NCI-H146 treated with DMSO at 0.1 percent for 48 hours (cell line): Measurements from ENCODE around the gene ADPRS.

Source experiments
- DNase-seq: peaks from one replicate; lab custom pipeline; 2025; ENCODE audit not compliant: unreplicated experiment; lab: John Stamatoyannopoulos, UW

Gene ADPRS

DNA sequence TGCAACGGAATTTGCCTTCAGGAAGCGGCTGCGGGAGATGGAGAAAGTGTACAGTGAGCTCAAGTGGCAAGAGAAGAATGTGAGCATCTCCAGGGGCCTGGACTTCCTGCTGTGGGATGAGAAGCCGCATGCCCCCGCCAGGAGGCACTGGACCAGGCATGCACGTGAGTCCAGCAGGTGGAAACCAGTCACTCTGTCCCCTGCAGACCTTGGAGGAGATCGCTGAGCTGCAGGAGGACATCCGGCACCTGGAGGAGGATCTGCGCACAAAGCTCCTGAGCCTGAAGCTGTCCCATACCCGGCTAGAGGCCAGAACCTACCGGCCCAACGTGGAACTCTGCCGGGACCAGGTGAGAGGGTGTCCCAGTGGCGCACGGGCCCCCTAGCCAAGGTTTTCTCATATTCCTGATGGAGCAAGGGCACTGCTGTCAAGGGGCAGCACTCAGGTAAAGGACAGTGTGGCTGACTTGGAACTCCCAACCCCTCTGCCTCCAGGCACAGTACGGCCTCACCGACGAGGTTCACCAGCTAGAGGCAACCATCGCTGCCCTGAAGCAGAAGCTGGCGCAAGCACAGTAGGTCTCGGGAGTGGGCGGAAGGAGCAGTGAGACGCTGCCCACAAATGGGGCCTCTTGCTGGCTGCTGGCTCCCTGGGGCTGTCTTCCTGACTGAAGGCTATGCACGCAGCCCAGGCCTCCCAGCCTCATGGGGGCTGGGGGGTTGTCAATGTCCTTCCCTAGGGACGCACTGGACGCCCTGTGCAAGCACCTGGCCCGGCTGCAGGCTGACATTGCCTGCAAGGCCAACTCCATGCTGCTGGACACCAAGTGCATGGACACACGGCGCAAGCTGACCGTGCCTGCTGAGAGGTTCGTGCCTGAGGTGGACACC, 1.2 kb upstream of the ADPRS start:
- DNase-seq = no peak

DNA sequence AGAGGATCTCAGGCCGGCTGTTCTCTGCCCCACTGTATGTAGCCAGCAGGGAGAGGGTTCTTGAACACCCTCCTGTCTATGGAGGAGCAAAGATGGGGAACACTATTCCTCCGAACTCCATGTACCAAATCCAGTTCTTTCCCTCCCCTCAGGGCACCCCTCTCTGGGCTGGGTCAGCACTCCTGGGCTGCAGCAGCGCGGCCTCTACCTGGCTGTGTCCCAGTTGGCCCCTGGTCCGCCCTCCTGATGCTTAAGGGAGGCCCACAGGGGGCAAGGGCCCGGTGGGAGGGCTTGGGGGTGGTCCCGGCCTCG, 471 bp upstream of the ADPRS start:
- DNase-seq = no peak

- DNase-seq = no peak
These were observed 865 bp downstream of the ADPRS start for GRCh38 chr1:36089393-36090121.

DNA sequence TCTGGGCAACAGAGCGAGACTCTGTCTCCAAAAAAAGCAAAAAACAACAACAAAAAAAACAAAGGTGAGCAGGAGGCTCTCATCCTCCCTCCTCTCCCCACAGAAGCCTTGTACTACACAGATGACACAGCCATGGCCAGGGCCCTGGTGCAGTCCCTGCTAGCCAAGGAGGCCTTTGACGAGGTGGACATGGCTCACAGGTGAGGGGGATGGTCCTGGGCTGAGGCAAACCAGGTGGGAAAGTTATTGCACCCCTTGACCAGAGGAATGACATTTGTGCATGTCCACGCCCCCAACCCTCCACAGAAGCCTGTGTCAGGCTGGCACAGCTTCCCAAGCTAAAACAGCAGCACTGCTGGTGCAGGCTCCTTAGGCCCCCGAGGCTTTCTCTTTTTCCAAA, 2.4 kb downstream of the ADPRS start:
- DNase-seq = no peak

- DNase-seq = no peak
These were observed 3.0 kb downstream of the ADPRS start for GRCh38 chr1:36091698-36092097.

DNA sequence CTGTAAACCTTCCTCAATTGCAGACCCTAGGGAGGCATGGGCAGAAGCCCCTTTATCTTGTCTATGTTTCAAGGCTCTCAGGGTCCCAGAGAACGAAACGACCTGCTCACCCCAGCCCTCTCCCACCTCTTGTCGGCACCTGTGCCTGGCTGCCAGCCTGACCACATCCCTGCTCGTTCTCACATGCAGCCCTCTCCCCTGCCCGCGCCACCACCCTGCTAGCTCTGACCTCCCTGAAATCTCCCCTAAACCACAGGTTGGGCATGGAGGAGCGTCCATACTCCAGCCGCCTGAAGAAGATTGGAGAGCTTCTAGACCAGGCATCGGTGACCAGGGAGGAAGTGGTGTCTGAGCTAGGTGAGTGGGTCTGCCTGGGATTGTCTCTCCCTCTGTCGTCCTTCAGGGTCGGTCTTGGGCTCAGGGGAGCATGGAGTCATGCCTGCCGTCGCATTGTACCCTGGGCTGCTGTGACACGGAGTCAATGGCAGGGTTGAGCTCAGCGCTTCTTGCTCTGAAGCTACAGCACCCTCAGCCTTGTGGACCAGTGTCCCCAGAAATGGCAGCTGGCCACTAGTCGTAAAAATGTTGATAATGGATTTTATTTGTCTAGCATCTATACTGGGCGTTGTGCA, 3.6 kb downstream of the ADPRS start:
- DNase-seq = no peak

GRCh38 chr1:36092798-36093185, 4.1 kb downstream of the ADPRS start:
- no peak for DNase-seq

DNA sequence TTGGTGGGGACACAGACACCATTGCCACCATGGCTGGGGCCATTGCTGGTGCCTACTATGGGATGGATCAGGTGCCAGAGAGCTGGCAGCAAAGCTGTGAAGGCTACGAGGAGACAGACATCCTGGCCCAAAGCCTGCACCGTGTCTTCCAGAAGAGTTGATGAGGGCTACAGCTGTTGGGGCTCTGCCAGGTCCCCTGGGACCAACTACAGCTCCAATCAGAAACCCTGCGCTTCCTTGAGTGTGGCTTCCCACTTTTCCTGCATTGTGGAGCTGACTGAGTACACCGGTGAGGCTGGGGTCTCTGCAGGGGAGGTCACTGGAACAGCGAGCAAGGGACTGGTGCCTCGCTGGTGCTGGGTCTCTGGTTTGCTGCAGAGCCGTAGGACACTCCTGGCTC, 4.5 kb downstream of the ADPRS start:
- DNase-seq = no peak

- DNase-seq = no peak
These were observed 5.2 kb downstream of the ADPRS start for GRCh38 chr1:36093929-36094328.

DNA sequence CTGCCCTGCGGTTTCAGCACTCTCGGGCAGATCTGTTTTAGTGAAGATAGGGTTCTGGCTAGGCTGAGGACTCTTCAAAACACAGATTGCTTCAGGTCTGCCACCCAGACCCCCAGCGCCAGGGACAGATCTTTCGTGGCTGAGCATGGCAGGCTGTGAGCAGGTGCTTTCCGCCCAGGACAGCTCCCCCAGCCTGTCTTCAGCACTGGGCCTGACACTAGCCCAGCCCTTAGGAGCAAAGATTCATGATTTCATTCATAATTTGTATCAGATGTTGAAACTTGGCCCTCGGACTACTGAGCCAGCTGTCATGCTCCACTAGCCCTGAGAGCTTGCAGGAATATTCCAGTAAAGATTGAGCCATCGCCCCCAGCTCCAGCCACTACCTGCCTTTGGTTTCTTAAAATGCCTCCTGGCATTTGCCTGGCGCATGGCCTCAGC, 5.9 kb downstream of the ADPRS start:
- no peak for DNase-seq

GRCh38 chr1:36095760-36096405, 7.2 kb downstream of the ADPRS start:
- DNase-seq = no peak

DNA sequence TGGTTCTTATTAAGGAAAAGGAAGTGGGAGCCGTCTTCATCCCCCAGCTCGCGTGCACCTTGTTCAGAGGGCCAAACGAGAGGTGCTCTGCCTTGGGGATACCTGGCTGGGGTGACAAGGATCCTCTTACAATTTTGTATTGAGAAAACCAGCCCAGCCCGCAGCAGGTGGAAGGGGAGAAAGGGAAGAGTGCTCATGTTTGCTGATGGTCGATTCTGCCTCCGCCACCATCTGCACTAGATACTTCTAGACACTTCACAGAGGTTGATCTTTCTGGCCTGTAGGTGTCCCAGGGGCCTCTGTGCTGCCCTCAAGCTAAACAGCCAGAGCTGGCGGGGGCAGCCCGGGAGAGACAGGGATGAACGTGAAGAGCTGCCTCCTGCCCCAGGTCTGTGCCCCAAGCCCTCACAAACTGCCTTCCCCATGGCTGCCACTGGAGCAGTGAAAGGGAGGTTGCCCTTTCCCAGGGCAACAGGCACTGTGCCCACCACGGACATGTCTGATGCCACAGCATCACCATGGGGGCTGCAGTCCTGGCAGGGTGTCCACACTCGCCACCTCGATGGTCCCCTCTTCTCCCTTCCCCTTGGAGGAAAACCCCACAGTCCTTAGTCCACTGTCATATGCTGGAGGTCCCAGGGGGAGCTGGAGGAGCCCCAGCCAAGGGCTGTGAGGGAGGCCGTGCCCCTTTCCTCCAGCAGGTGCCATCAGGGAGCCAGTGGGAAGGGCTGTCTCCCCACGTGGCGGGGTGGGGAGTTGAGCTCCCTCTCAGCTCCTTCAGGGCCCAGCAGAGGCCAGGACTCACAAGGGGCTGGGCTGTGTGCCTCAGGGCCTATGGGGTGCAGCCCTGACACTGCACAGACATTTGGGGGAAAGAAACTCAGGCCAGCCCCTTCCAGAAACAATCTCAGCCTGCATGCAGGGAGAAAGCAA, 8.1 kb downstream of the ADPRS start:
- no peak for DNase-seq

DNA sequence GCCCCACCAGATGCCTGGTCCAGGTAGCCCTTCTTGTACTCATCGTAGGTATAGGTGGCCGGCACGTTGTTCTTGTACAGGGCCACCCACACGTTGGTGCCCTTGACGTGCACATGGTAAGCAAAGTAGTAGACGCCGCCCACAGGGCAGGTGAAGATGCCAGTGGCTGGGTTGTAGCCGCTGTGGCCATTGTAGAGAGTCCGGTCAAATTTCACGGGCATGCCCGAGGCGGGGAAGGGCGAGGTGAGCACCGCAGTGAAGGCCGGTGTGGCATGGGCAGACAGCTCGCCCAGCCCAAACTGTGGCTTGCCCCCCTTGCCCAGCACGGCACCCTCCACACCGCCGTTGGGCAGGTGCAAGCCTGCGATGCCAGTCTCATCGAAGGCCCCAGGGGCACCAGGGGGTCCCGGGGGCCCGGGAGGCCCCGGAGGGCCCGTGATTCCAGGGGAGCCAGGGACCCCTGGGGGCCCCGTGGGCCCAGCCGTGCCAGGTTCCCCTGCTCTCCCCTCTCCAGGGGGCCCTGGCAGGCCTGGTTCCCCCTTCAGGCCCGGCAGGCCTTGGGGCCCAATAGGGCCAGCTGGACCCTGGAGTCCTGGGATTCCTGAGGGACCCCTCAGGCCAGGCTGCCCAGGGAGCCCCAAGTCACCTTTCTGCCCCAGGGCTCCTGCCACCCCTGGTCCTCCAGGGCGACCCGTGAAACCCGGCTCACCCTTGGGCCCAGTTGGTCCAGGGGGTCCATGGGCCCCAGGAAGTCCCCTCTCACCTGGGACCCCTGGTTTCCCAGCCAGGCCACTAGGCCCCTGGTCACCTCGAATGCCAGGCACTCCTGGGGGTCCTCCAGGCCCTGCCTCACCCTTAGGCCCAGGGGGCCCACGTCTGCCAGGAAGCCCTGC, 9.2 kb downstream of the ADPRS start:
- DNase-seq = no peak

GRCh38 chr1:36098650-36099365, 10.1 kb downstream of the ADPRS start:
- no peak for DNase-seq

DNA sequence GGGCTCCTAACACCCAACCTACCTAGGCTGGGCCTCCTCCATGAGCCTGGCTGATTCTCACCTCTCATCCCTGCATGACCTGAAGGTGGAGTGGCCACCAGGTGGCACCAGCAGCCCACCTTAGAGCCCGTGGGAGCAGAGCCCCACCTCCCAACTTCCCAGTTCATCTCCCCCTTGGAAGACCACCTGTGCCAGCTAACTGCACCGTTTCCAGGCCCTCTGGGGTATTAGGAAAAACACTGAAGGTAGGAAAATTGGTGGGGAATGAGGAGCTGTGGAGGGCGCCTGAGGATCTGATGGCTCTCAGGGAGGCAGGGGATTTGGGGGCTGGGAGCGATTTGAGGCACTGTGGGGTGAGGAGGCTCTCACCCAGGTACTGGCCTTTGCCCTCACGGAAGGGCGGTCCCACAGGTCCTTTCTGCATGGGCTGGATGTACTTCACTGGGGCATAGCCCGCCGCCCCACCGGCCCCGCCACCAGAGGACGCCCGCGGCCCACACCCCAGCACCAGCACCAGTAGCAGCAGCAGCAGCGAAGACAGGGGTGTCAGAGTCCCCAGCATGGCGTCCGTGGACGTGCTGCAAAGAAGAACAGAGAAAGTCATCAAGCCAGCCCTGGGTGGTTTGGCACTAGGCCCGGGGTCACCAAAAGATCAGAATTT, 11.1 kb downstream of the ADPRS start:
- DNase-seq = no peak

DNA sequence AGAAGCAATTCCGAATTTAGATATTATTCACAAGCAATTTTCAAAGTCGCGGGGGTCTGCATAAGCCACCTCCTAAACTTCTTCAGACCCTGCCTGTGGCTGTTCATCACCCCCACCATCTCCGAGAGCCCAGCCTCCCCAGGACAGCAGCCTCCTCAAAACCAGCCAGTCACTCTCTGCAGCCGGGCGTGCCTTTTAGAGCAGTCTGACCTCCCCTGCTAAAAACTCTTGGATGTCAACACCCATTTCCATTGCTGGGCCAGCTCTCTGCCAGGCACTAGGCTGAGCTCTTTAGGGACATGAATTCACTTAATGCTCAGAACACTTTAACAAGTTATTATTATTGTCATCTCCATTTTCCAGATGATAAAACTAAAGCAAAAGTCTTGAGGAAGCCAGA, 11.7 kb downstream of the ADPRS start:
- no peak for DNase-seq

DNA sequence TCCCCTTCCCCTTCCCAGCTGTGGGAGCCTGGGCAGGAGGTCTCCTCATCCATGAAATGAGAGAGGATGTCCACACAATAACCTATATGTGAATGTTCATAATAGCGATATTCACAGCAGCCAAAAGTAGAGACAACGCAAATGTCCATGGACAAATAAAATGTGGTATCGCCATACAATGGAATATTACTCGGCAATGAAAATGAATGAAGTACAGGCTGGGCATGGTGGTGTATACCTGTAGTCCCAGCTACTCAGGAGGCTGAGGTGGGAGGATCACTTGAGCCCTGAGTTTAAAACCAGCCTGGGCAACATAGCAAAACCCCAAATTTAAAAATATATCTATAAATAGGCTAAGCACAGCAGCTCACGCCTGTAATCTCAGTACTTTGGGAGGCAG, 12.9 kb downstream of the ADPRS start:
- DNase-seq = no peak

GRCh38 chr1:36106269-36106668, 17.6 kb downstream of the ADPRS start:
- DNase-seq = no peak
